B cell (primary cell): ENCODE measurements around the gene NFAT5. TPM values are rescaled to one million over a fixed set of nuclear protein-coding genes. Genes with fewer than 3 reads are reported as not detected.

Experiments
- ATAC-seq: fragments of 200-7000 bp; cut with Tn5 transposase; one replicate; pipeline ENCODE4 v1.10.0; 2021; ENCODE audit warnings: low read depth, mild to moderate bottlenecking, moderate number of reproducible peaks, moderate library complexity
- CTCF ChIA-PET: fragments of 350-600 bp; sonication (Branson Sonifier 250); formaldehyde crosslinking; loops from one replicate; lab custom pipeline; 2021; ENCODE audit warnings: antibody characterized with exemption, inconsistent platforms; lab: Charles Lee
- POLR2A ChIA-PET: fragments of 350-600 bp; sonication (Branson Sonifier 250); formaldehyde crosslinking; loops from one replicate; lab custom pipeline; 2021; ENCODE audit warnings: antibody characterized with exemption; lab: Charles Lee
- DNase-seq: peaks from one replicate; pipeline ENCODE4 v3.0.0; 2013
- H2AFZ ChIP-seq: 2 replicates; pipeline ENCODE4 v1.6.1; 2012; ENCODE audit warnings: mild to moderate bottlenecking, low read depth, low read length; ENCODE audit not compliant: insufficient read depth, poor library complexity, severe bottlenecking
- H3K27ac ChIP-seq, 2 donors: 1 replicate in 1 of 2; 2 replicates in 1 of 2; pipeline ENCODE4 v1.5.1; 2012 to 2013; ENCODE audit warnings: low read length in 2 of 2, mild to moderate bottlenecking in 2 of 2, moderate library complexity in 1 of 2
- H3K27me3 ChIP-seq, 4 experiments: fragments of 200-600 bp in 1 of 4; sonication (generic) in 1 of 4; replicated peaks in 1 of 4; 1 replicate in 2 of 4; 2 replicates in 2 of 4; pipeline versions ENCODE4 v1.6.1 to v1.7.0; 2013 to 2016; ENCODE audit warnings: low read length in 3 of 4, mild to moderate bottlenecking in 2 of 4, mixed read lengths in 1 of 4, moderate library complexity in 1 of 4; ENCODE audit not compliant: insufficient read depth in 4 of 4, control insufficient read depth in 3 of 4; ENCODE audit errors: control extremely low read depth in 1 of 4
- H3K36me3 ChIP-seq, 2 experiments: replicated peaks in 1 of 2; 1 replicate in 1 of 2; 2 replicates in 1 of 2; pipeline versions ENCODE4 v1.6.1 to v1.7.1; 2013; ENCODE audit warnings: low read length in 1 of 2; ENCODE audit not compliant: insufficient read depth in 2 of 2, control insufficient read depth in 1 of 2; ENCODE audit errors: control extremely low read depth in 1 of 2, extremely low read depth in 1 of 2
- H3K4me1 ChIP-seq, 2 donors: fragments of 200-600 bp in 1 of 2; sonication (generic) in 1 of 2; 1 replicate in 1 of 2; 2 replicates in 1 of 2; pipeline versions ENCODE4 v1.5.1 to v1.6.1; 2013 to 2017; ENCODE audit warnings: low read length in 2 of 2; ENCODE audit not compliant: control insufficient read depth in 2 of 2, insufficient read depth in 2 of 2
- H3K4me2 ChIP-seq: replicated peaks from 2 replicates; pipeline ENCODE3; 2012; ENCODE audit warnings: mild to moderate bottlenecking, low read depth, low read length; ENCODE audit not compliant: poor library complexity, severe bottlenecking
- H3K4me3 ChIP-seq, 5 experiments: fragments of 200-600 bp in 1 of 5; sonication (generic) in 1 of 5; 1 replicate in 3 of 5; 2 replicates in 2 of 5; pipeline versions ENCODE4 v1.5.1 to v1.7.0; 2011 to 2016; ENCODE audit warnings: low read length in 4 of 5, mild to moderate bottlenecking in 4 of 5, low read depth in 2 of 5, control low read depth in 1 of 5, moderate library complexity in 1 of 5; ENCODE audit not compliant: insufficient read depth in 1 of 5; ENCODE audit errors: control extremely low read depth in 1 of 5, extremely low read depth in 1 of 5
- H3K79me2 ChIP-seq: fragments of 200-600 bp; sonication (generic); one replicate; pipeline ENCODE4 v1.6.0; 2016; ENCODE audit warnings: low read length; ENCODE audit not compliant: control insufficient read depth, insufficient read depth
- H3K9ac ChIP-seq: fragments of 200-600 bp; sonication (generic); 2 replicates; pipeline ENCODE4 v1.6.1; 2017; ENCODE audit warnings: mild to moderate bottlenecking, low read length, moderate library complexity
- H3K9me3 ChIP-seq, 3 donors: one replicate each; pipeline versions ENCODE4 v1.6.1 to v1.7.1; 2013; ENCODE audit warnings: low read length in 2 of 3; ENCODE audit not compliant: control insufficient read depth in 2 of 3, insufficient read depth in 1 of 3; ENCODE audit errors: control extremely low read depth in 1 of 3
- H4K20me1 ChIP-seq: 2 replicates; pipeline ENCODE4 v1.6.0; 2012; ENCODE audit warnings: mild to moderate bottlenecking, low read length; ENCODE audit not compliant: insufficient read depth, control insufficient read depth, poor library complexity, severe bottlenecking
- H3K27ac Mint-ChIP-seq: one replicate; pipeline ENCODE4 v1.8.0; 2021; ENCODE audit warnings: mixed read lengths
- H3K27me3 Mint-ChIP-seq: one replicate; pipeline ENCODE4 v1.8.0; 2021; ENCODE audit warnings: mixed read lengths
- H3K4me1 Mint-ChIP-seq: one replicate; pipeline ENCODE4 v1.8.0; 2021; ENCODE audit warnings: mixed read lengths
- H3K4me3 Mint-ChIP-seq: one replicate; pipeline ENCODE4 v1.8.0; 2021; ENCODE audit warnings: mixed read lengths
- H3K9me3 Mint-ChIP-seq: one replicate; pipeline ENCODE4 v1.8.0; 2022; ENCODE audit warnings: mixed read lengths; ENCODE audit not compliant: insufficient read depth
- EZH2 ChIP-seq: IDR thresholded peaks from 2 replicates; pipeline ENCODE4 v1.6.1; 2012; ENCODE audit warnings: borderline replicate concordance, low read depth, mild to moderate bottlenecking, moderate library complexity, low read length; ENCODE audit not compliant: insufficient read depth, poor library complexity, severe bottlenecking
- WGBS: methylation state at CpG from one replicate; pipeline ENCODE4 v1.1.5; 2013; ENCODE audit warnings: missing lambda C conversion rate; ENCODE audit not compliant: insufficient coverage; 5-methylcytosine and 5-hydroxymethylcytosine counted together
- intact Hi-C: fragments of 100-400 bp; cut with micrococcal nuclease; formaldehyde crosslinking; loops from one replicate; pipeline ENCODE4 v1.10.0; 2022
- polyA plus RNA-seq: library from polyadenylated mRNA; depleted of rRNA; stranded (reverse); fragments of >200 nt; gene quantifications from 2 replicates; pipeline ENCODE4 v1.2.3, GENCODE V29; 2012
- total RNA-seq, 2 donors: library from RNA; stranded (reverse); fragments of 120-200 nt in 1 of 2; gene quantifications; 1 replicate in 1 of 2; 2 replicates in 1 of 2; pipeline versions ENCODE4 v1.2.3 to v1.2.4, GENCODE V29; 2013 to 2022
- TF ChIP-seq, protein P1 (sequence below): fragments of 200-600 bp; IDR thresholded peaks from one replicate; pipeline ENCODE4 v1.8.0; 2022; ENCODE audit warnings: antibody characterized with exemption, mild to moderate bottlenecking

Gene NFAT5
- total and polyA plus RNA-seq, 2 donors (not counting 1 experiment from before 2014, with no cell fraction given), result 6.3 to 50.0 TPM

- no peaks in the 10 kb centered on the region for H3K79me2 ChIP-seq
- WGBS, result 72% methylated on average over 28 of the region's 32 CpGs
- H4K20me1 ChIP-seq, result no peaks in the 10 kb centered on the region
- peak overlapping the region; percentile 91 for H2AFZ ChIP-seq
- intact Hi-C loops, result loop anchor here (1.0 kb wide), 4 partner anchors 16 to 301 kb away; partner anchors contain the start of genes CYB5B, NOB1 and WWP2
- Mint-ChIP-seq H3K27me3 (no peaks in the 10 kb centered on the region), H3K9me3 (no peaks in the 10 kb centered on the region), H3K4me1 (peaks cover 17% of the 10 kb centered on the region), H3K4me3 (peak overlapping the region; percentile 99), H3K27ac (peak overlapping the region; percentile 96)
- ChIA-PET POLR2A (interaction anchor here (1.0 to 1.4 kb wide), 2 partner anchors 29 to 36 kb away, joined by 3 to 6 read pairs; partner anchors contain the start of genes NOB1 and WWP2), CTCF (interaction anchor here (1.0 to 2.2 kb wide), 4 partner anchors 15 to 29 kb away, joined by 4 to 10 read pairs (median 10); partner anchors contain the start of gene NOB1)
- peak overlapping the region; percentile 47 to 66 for H3K27ac ChIP-seq
- DNase-seq (no peak), ATAC-seq (no peak)
- H3K4me2 ChIP-seq, result peak overlapping the region; percentile 90
- H3K9me3 ChIP-seq, result no peaks in the 10 kb centered on the region
- H3K4me3 ChIP-seq, result peak overlapping the region; percentile 59 to 68 (median 60)
- peaks cover 11 to 15% of the 10 kb centered on the region in 2 donors for H3K4me1 ChIP-seq
- H3K36me3 ChIP-seq, result no peaks in the 10 kb centered on the region
- no peak for TF ChIP-seq EZH2
- TF ChIP-seq, protein P1, sequence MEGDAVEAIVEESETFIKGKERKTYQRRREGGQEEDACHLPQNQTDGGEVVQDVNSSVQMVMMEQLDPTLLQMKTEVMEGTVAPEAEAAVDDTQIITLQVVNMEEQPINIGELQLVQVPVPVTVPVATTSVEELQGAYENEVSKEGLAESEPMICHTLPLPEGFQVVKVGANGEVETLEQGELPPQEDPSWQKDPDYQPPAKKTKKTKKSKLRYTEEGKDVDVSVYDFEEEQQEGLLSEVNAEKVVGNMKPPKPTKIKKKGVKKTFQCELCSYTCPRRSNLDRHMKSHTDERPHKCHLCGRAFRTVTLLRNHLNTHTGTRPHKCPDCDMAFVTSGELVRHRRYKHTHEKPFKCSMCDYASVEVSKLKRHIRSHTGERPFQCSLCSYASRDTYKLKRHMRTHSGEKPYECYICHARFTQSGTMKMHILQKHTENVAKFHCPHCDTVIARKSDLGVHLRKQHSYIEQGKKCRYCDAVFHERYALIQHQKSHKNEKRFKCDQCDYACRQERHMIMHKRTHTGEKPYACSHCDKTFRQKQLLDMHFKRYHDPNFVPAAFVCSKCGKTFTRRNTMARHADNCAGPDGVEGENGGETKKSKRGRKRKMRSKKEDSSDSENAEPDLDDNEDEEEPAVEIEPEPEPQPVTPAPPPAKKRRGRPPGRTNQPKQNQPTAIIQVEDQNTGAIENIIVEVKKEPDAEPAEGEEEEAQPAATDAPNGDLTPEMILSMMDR, result no peak
- H3K9ac ChIP-seq, result peak overlapping the region; percentile 61
- no peaks in the 10 kb centered on the region for H3K27me3 ChIP-seq
Observed at GRCh38 chr16:69725480-69726312, 159.9 kb downstream of the NFAT5 start.
